Right forelimb (tissue), 1 donor: ENCODE data around the gene FBXL2.

Experiments used
- DNase-seq: peaks from one replicate; pipeline ENCODE4 v3.0.0-alpha.2; 2018

Gene FBXL2, protein sequence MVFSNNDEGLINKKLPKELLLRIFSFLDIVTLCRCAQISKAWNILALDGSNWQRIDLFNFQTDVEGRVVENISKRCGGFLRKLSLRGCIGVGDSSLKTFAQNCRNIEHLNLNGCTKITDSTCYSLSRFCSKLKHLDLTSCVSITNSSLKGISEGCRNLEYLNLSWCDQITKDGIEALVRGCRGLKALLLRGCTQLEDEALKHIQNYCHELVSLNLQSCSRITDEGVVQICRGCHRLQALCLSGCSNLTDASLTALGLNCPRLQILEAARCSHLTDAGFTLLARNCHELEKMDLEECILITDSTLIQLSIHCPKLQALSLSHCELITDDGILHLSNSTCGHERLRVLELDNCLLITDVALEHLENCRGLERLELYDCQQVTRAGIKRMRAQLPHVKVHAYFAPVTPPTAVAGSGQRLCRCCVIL

GRCh38 chr3:33277193-33277882 lies at the start of gene FBXL2:
FBXL2 (plus strand) TSS chr3:33277442; CDS start chr3:33277513, 71 bp downstream.
- peak; percentile 87 for DNase-seq

DNA sequence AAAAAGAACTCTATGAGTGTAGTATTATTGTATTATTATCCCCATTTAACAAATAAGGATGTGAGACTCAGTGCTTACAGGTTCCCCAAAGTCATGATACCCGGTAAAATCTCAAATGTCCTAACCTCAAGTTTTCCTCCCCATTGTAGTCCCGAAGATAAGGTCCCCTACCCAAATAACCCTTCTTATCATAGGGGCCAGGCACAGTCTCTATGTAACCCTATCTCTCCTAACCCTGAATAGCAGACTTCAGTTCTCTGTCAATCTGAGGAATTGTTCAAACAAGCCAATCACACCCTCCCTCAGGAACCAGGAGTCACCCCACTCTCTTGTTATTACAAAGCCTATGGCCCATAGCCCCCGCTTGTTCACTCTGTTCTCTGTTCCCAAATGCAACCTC lies 48.2 kb upstream of the FBXL2 start:
- no peak for DNase-seq

DNA sequence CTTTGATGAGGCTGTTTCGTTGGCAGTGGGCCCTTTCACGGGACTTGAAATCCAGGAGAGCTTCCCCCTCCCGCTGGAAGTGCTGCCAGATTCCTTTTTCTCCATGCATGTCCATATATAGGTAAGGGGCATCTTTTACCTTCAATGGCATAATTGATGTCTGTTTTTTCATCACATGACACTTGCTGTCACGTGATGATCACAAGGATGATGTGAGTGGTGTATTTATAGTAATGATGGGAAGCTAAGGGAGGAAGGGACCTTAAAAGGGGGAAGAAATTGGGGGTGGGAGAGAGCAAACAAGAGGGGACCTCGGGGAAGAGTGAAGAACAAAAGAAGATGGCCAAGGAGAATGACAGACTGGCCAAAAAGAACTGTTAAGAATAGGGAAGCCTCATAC lies 47.3 kb upstream of the FBXL2 start:
- no peak for DNase-seq

GRCh38 chr3:33231756-33232465 lies 45.3 kb upstream of the FBXL2 start:
- DNase-seq: no peak

GRCh38 chr3:33233884-33234283 lies 43.4 kb upstream of the FBXL2 start:
- DNase-seq: no peak

DNA sequence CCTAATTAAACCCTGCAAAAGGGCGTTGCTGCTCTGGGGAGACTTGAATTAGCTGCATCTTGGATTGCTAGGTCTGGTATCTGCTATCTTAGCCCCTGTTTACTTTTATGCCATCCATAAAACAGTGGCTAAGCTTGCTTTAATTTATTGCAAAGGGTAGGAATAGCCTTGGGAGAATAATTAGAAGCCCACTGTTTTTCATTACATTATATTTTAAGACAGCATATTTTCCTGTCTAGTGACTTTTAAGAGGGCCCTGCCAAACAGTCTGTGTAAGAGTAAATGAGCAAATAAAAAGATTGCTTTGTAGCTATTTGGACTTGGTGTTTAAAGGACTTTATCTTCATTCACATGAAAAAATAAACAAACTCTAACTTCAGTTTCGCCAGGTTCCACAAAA lies 41.2 kb upstream of the FBXL2 start:
- no peak for DNase-seq

GRCh38 chr3:33237439-33237838 lies 39.8 kb upstream of the FBXL2 start:
- DNase-seq: no peak

GRCh38 chr3:33238923-33239322 lies 38.3 kb upstream of the FBXL2 start:
- no peak for DNase-seq

DNA sequence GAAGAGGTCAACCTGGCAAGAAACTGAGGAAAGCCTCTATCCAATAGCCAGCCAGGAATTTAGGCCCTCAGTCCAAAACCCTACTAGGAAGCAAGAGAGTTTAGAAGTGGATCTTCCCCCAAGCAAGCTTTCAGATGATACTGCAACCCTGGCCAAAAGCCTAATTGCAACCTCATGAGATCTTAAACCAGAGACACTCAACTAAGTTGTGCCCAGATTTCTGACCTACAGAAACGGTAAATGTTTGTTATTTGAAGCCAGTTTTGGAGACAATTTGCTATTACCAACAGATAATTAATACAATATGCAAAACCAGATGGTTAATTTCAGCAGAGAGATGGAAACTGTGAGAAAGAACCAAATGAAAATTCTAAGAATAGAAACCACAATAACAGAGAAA lies 37.0 kb upstream of the FBXL2 start:
- DNase-seq: no peak

DNA sequence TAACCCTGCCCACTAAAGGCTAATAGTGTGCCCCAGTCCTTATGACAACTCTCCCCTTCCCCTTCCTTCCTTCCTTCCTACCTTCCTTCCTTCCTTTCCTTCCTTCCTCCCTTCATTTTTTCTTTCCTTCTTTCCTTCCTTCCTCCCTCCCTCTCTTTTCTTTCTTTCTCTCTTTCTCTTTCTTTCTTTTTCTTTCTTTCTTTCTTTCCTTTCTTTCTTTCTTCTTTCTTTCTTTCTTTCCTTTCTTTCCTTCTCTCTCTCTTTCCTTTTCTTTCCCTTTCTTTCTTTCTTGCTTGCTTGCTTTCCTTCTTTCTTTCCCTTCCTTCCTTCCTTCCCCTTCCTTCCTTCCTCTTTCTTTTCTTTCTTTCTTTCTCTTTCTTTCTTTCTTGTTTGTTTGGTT lies 30.5 kb upstream of the FBXL2 start:
- DNase-seq: no peak

DNA sequence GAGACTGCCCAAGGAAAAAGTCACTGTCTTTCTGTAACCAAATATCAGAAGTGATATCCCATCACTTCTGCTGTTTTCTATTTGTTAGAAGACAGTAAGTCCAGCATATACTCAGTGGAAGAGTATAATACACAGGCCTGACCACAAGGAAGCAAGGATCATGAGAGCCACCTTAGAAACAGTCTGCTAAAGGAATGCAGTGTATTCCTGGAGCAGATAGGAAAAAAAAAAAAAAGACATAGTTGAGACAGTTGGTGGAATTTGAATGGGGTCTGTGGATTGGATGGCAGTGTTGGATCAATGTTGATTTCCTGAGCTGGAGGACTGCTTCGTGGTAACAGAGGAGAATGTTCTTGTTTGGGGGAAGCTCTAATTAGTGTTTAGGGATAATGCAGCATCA lies 26.5 kb upstream of the FBXL2 start:
- DNase-seq: no peak

DNA sequence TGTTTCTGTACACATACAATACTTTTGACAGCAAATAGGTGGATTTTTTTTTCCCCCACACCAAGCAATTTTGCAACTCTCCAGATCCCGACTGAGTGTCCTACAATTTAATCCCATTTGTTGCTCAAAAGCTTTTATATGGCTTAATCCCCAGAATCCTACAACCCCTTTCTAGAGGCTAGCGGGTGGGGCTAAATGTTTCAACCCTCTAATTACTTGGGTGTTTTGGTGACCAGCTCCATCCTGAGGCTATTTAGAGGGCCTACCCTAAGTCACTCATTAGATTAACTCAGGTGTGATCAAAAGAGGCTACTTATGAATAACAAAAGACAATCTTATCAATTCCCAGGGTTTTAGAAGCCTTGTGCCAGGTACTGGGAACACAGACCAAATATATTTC lies 21.0 kb upstream of the FBXL2 start:
- no peak for DNase-seq

DNA sequence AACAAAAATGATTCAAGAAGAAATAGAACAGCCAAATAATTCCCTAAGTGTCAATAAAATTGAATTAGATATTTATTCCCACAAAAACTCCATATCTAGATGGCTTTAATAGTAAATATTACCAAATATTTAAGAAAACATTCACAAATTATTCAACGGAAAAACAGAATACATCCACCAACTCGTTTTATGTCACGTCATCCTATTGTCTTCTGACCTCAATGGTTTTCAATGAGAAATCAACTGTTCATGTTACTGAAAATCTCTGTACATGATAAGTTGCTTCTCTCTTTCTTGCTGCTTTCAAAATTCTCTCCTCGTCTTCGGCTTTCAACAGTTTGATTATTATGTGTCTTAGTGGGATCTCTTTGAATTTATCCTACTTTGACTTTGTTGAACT lies 17.1 kb upstream of the FBXL2 start:
- no peak for DNase-seq

DNA sequence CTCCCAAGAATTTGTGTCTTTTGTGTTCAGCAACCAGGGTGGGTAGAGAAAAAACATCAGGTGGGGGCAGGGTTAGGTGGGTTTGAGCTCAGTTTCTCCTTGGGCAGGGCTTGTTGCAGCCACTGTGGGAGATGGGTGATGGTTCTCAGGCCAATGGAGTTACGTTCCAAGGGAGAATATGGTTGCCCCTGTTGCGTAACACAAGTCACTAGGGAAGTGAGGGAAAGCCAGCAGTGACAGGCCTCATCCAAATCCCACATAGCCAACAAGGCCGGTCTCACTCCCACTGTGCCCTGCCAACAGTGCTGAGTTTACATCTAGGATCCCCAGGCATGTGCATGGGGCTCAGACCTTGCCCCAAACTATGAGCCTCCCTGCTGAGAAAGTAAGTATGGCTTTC lies 7.9 kb upstream of the FBXL2 start:
- DNase-seq: no peak

DNA sequence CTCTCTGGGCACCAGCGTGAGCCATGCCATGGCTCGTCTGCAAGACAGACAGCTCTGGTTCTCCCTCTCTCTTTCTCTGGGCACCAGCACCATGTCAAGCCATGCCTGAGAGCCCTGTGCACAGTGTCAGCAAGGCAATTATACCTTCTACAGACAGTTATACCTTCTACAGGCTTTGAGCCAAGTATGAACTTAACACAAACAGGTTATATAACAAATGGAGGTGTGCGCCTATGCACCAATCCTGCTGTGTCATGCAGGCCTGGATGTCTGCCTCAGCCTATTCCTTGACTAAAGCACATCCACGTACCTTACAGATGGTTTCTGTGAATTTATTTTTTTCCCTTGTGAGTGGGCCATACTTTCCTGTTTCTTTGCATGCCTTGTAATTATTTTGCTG lies 5.9 kb upstream of the FBXL2 start:
- DNase-seq: no peak

DNA sequence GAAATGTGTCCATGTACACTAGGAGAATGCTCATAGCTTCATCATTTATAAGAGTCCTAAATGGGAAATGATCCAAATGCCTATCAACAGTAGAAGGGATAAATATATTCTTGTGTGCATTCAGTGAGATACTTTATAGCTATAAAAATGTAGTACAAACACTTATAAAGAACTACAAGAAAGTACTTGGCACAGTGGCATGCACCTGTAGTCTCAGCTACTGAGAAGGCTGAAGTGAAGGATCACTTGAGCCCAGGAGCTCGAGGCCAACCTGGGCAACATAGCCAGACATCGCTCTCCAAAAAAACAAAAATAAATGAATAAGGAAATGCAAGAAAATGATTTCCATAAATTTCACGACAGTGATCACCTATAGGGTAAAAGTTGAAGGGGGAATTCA lies 3.6 kb upstream of the FBXL2 start:
- no peak for DNase-seq

DNA sequence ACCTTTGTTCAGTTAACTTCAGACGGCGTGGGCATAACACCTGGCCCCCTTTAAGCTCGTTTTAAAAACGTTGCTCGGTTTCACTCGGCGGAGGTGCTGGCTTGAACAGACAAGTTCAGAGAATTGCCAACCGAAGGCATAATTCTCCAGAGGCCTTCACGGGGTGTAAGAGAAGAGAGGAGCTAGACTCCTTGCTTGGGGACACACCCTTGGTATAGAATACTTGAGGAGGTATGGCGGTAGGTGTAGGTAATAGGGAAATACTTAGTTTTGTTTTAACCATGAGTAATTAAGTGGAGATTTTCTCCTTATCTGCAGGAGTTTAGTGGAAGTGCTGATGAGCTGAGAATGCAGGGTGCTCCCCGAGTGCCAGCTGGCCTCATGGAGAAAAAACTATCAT lies 921 bp downstream of the FBXL2 start:
- DNase-seq: no peak

DNA sequence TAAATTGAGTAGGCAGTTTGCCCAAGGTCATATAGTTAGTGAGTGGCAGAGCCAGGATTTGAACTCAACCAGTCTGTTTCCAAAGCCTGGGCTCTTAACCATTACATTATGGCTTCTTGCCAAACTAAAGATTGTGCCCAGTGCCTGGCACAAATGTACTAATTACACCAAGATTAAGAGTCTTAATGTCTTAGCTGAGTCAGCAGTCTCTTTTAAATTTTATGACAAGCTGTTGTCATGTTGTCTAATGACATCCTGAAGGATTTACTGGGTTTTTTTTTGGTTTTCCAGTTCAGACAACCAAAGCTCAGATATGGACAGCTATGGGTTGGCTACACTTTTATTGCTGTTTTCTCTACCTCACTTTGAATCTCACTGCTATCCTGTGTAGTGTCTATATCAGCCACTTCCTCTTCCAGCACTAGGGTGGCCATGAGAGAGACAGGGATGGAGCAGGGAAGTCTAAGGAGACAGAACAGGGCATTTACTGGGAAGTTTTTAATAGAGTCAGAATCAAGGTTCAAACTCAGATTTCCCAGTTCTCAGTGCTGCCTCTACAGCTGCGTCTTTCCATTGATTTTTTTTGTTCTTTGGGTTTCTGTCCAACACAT lies 10.5 kb downstream of the FBXL2 start:
- no peak for DNase-seq

- no peak for DNase-seq
Observed at GRCh38 chr3:33299395-33300081, 22.3 kb downstream of the FBXL2 start.

GRCh38 chr3:33312361-33312760 lies 35.1 kb downstream of the FBXL2 start:
- DNase-seq: no peak

GRCh38 chr3:33313331-33313730 lies 36.1 kb downstream of the FBXL2 start:
- DNase-seq: no peak

- no peak for DNase-seq
Observed at GRCh38 chr3:33314993-33315392, 37.8 kb downstream of the FBXL2 start.

GRCh38 chr3:33315826-33316225 lies 38.6 kb downstream of the FBXL2 start:
- DNase-seq: no peak
